GM19452 (cell line): ENCODE measurements around the gene BCAS3.

Experiments used
- ATAC-seq: cut with Tn5 transposase; IDR thresholded peaks from one replicate; pipeline ENCODE4 v1.9.1; 2021; ENCODE audit not compliant: unreplicated experiment

Gene BCAS3

GRCh38 chr17:61371606-61372005 is 694.0 kb downstream of the BCAS3 start:
- ATAC-seq = no peak

- no peak for ATAC-seq
Observed at GRCh38 chr17:61372436-61372835, 694.8 kb downstream of the BCAS3 start.

DNA sequence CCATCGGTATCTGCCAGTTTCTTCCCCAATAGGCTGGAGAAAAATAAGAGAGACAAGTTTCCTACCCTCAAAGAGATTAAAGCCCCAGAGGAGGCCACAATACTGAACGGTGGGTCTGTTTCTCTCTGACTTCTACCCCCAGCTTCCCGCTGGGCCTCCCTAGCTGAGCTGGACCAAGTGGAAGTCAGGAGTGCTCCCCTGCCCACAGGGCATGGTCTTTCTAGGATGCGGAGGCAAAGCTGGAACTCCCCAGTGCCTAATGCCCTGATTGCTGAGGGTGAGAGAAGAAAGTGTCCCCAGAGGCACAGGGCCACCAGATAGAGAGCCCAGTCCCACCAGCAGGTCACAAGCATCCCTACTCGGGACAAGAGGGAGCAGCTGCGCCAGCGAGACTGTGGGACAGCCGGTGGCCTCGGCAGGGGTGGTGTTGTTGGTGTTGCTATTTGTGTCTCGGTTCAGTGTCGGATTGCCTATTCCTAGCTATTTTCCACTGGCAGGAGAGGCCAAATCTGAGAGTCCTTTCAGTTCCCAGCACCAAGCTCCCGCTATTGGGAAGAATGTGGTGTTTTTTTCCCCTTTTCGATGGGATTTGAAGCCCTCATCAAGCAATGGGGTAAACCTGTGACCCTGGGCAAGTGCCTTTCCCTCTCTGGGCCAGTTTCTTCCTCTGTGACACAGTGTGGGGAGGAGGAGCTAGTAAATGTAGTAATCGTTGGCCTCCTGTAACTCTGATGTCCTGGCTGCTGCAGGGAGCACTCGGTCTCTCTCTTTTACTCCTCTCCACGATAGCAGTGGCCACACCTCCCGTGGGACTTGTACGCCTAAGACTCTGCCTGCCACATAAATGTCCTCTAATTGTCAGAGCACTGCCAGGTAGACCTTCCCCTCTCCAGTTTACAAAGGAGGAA is 699.5 kb downstream of the BCAS3 start:
- ATAC-seq = no peak

DNA sequence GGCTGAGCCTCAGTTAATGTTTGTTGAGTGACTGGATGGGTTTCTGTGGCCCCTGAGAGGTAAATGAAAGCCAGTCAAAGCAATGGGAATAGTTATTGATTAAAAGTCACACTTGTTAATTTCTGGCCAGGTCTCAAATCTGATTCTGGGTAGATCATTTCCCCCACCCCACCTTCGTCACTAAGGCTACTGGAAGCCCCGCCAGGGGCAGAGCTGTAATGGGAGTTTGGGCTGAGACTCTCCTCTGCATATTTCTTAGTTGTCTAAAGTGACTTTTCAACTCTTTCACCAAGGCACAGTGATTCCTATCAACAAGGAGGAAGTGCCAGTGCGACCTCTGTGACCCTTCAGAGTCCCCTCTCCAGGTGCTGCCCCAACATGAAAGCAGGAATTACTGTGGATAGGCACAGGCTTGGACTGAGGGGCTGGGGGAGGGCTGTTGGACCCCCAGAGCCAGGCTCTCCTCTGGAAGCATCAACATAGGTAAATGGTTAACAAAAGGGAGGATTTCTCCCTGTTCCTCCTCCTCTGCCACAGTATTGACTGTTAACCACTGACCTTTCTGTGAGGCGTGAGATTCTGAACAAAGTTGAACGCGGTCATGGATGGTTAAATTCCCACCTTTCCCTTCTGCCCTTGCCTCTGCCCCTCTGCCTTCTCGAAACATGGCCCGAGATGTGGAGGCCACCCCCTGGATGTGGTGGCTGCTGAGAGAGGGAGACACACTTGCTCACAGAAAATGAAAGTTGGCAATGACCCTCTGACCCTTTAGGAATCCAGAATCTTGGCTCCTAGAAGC is 701.2 kb downstream of the BCAS3 start:
- ATAC-seq = no peak

GRCh38 chr17:61379457-61380216 is 702.0 kb downstream of the BCAS3 start:
- no peak for ATAC-seq

GRCh38 chr17:61380217-61380835 is 702.7 kb downstream of the BCAS3 start:
- no peak for ATAC-seq

DNA sequence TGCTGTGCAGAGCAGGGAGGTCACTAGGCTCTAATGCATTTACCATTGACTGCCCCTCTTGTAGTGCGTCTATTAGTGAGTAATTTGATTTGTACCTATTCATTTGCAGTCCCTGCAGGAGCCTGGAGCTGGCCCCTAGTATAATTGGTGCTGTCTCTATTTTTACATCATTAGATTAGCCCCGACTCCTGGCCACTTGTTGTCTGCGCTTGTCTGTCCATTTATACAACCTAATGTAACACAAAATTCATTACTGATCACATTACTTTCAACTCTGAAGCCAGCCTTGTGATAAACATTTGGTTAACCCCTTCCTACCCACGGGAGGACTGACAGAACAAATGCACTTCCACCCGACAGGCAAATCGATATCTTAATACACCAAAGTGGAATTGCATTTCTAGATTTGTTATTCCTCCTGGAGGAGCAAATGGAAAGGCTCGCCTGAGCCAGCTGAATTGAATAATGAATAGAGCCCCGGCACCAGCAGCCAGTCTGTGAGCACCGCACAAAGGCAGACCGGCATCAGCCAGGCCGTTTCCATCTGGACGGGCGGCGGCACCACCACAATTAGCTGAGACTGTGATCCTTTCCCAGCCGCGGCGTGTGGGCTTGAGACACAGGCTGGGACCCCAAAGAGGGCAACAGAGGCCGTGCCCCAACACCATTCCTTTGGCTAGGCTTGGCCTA is 703.3 kb downstream of the BCAS3 start:
- no peak for ATAC-seq

DNA sequence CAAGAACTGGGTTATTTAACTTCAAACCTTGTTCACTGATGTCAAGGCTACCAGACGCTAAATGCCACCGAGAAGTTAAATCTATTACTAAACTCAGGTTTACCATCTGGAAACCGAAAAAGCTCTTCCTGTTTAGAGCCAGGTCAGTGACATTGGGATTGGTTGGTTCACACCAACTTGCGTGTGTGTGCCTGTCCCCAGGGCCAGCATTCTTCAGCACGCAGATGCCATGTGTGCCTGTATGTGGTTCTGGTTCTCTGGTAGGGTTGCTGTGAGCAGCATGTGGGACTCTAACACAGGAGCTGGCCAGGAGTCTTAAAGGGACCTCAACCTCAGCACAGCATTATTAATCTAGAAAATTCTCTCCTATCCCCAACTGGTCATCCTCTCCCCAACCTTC is 703.9 kb downstream of the BCAS3 start:
- no peak for ATAC-seq

DNA sequence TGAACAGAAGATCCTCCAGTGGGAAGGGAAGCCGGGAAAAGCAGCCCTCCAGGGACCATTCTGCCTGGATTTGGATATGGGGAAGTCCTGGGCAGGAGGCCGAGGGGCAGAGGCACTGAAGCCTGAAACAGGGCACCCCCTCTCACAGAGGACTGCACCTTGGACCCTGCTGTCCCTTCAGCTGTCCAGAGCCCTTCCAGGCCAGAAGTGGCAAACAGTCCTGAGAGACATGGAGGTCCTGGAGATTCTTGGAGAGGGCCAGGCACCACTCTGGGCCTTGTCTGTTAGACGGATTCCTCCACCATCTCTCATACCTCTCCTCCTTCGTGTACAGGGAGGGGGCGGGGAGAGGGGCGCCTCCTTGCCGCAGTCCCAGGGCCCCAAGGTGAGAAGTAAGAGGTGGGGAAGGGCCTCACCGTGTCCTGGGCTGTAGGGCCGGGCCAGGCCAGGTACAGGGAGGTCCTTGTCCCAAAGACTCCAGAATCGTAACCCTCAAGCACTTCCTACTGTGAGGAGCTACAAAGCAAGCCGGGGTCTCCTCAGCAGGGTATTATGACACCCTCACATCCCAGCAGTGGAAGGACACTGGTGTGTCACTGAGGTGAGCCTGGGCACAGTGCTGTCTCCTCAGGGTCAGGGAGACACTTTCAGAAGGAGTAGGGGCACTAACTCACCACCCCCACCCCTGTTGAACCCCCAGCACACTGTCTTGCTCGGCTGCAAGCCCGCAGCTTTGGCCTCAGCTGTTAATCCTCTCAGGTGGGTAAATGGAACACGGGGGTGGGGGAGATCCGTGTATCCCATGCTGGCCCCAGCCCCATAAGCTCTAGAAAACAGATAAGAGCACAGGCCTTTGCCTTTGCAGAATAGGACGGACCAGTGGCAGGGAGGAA is 705.4 kb downstream of the BCAS3 start:
- ATAC-seq = no peak

GRCh38 chr17:61383689-61384201 is 706.1 kb downstream of the BCAS3 start:
- no peak for ATAC-seq

DNA sequence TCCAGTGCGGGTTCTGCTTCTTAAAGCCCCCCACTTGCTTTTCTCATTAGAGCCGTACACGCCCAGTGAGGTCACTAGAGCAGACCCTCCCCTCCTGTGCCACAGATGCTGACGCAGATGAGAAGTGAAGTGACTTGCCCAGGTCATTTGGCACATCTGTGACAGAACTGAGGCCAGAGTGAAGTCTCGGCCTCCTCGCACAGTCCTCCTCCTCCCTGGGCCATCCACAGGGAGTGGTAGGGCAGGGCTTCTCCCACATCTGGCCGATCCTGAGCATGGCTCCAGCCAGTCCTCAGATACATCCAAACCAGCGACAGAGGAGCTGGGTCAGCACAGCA is 706.7 kb downstream of the BCAS3 start:
- no peak for ATAC-seq

DNA sequence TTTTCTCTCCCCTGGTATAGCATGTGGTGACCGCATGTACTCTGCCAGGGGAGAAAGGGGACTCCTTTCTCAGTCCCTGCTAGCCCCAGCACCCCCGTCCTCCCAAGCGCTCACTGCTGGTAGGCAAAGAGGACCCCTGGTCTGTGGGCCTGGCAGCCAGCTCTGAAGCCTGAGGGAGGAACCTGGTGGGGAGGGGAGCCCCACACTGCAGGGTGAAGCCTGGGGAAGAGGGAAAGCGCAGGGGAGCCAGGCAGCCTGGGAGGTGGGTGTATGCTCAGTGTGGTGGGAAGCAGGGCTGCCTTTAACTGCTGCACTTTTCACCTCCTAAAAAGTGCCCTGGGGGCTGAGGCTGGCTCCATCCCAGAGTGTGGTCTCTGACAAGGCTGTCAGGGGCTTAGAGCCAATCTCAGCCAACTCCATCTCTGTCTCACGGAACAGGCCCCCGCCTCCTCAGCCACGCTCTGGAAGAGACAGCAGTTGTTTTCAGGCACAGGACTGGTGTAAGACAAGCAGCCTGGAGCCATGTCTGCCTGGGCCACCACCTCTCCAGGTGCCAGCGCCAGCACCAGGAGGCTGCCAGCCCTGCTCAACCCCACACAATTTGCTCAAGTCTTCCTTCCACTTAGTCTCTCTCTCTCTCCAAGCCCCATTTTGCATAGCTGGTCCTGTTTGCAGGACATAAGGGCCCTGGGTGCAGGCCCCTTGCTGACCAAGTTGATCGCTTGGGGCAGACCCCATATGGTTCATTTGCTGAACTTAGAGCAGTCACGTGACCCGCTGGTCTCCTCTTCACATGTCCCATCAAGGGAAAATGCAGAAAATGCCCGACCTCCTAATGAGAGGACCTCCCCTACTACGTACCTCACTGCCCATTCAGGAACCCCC is 707.3 kb downstream of the BCAS3 start:
- ATAC-seq = no peak

DNA sequence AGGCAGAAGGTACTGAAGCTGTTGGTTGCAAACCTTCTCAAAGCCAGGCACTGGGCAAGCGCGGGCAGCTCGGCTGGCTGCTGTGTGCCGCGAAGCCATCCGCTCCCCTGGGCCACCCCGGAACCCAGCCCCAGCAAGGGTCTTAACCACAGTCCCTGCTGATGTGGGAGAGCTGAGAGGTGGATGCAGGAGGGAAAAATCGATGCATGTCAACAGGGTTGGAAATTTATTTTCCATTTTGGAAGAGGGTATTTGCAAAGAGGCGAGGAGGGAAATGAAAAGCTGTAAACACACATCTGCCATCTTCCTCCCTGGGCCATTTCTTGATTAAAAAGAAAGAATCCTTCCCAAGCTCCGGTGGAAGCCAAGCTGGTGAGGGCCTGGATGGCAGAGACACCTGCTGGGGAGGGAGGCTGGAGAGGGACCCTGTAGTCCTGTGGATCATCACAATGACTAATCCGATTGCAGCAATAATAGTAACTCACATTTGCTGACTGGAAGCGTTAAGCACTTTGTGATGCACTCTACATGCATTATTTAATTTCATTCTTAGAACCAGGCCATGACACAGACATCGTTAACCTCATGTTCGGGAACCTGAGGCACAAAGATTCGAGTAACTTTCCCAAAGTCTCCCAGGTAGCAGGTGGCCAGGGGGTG is 708.1 kb downstream of the BCAS3 start:
- ATAC-seq = no peak

DNA sequence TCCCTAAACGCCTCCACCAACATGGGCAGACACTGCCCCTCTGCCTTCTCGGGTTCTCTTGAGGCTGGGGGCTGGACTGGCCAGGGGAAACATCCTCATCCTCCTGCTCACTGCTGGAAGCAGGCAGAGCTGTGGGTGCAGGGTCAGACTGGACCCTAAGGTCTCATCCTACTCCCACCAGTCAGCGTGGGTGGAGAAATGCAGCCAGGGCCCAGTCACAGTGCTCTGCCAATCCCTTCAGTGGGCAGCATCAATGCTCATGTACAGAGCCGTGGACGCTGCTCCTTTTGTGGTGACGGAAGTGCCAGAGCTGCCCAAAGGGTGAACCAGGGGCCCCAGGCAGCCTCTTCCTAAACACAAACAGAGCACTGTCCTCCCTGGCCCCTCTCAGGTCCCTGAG is 708.6 kb downstream of the BCAS3 start:
- ATAC-seq = no peak

- ATAC-seq = no peak
Observed at GRCh38 chr17:61387011-61387410, 709.4 kb downstream of the BCAS3 start.

GRCh38 chr17:61387511-61388305 is 710.1 kb downstream of the BCAS3 start:
- ATAC-seq = no peak
